Measurements from ENCODE around the gene ZFAND2B.
A peak's percentile ranks its signal among the peaks of the same experiment; 100 is the strongest.

Gene ZFAND2B

GRCh38 chr2:219206328-219207133, at the start of gene ZFAND2B:
TSS of gene ZFAND2B (plus strand) at chr2:219206782. CDS start at chr2:219206988, 206 bp downstream.
- H3K4me3 ChIP-seq (ENCODE audit: low read depth, low read length), result peak within 1 kb of the TSS; percentile 64
- DNase-seq (ENCODE audit: low read depth), result peak; percentile 67

GRCh38 chr2:219157396-219157795, 49.2 kb upstream of the ZFAND2B start:
- DNase-seq (ENCODE audit: low read depth), result no peak
- no peak overlapping the region for H3K4me3 ChIP-seq (ENCODE audit: low read depth, low read length)

GRCh38 chr2:219158025-219158424, 48.6 kb upstream of the ZFAND2B start:
- H3K4me3 ChIP-seq (ENCODE audit: low read depth, low read length), result no peak overlapping the region
- no peak for DNase-seq (ENCODE audit: low read depth)

GRCh38 chr2:219158586-219158985, 48.0 kb upstream of the ZFAND2B start:
- no peak overlapping the region for H3K4me3 ChIP-seq (ENCODE audit: low read depth, low read length)
- no peak for DNase-seq (ENCODE audit: low read depth)

- H3K4me3 ChIP-seq (ENCODE audit: low read depth, low read length), result peak overlapping the region; percentile 57
- DNase-seq (ENCODE audit: low read depth), result no peak
These were observed 46.8 kb upstream of the ZFAND2B start for GRCh38 chr2:219159771-219160185.

- DNase-seq (ENCODE audit: low read depth), result peak; percentile 77
- peak within 1 kb of the TSS; percentile 57 for H3K4me3 ChIP-seq (ENCODE audit: low read depth, low read length)
These were observed 46.2 kb upstream of the ZFAND2B start, which contains the start of gene NHEJ1 for GRCh38 chr2:219160186-219161017. TSS of gene NHEJ1 (minus strand) at chr2:219160815. CDS start at chr2:219158362, 2,453 bp downstream.

- H3K4me3 ChIP-seq (ENCODE audit: low read depth, low read length), result peak overlapping the region; percentile 57
- no peak for DNase-seq (ENCODE audit: low read depth)
These were observed 45.5 kb upstream of the ZFAND2B start for GRCh38 chr2:219161097-219161496.

- DNase-seq (ENCODE audit: low read depth), result no peak
These were observed 43.4 kb upstream of the ZFAND2B start for GRCh38 chr2:219163156-219163555.

GRCh38 chr2:219165058-219165911, 41.3 kb upstream of the ZFAND2B start:
- DNase-seq (ENCODE audit: low read depth), result no peak
- H3K4me3 ChIP-seq (ENCODE audit: low read depth, low read length), result no peak overlapping the region

More at GRCh38 chr2:219163156-219163555, 43.4 kb upstream of the ZFAND2B start:
- no peak overlapping the region for H3K4me3 ChIP-seq (ENCODE audit: low read depth, low read length)

GRCh38 chr2:219167997-219168396, 38.6 kb upstream of the ZFAND2B start:
- no peak for DNase-seq (ENCODE audit: low read depth)
- no peak overlapping the region for H3K4me3 ChIP-seq (ENCODE audit: low read depth, low read length)

- H3K4me3 ChIP-seq (ENCODE audit: low read depth, low read length), result no peak overlapping the region
- DNase-seq (ENCODE audit: low read depth), result no peak
These were observed 38.1 kb upstream of the ZFAND2B start for GRCh38 chr2:219168526-219168925.

GRCh38 chr2:219168932-219169331, 37.6 kb upstream of the ZFAND2B start:
- no peak overlapping the region for H3K4me3 ChIP-seq (ENCODE audit: low read depth, low read length)
- no peak for DNase-seq (ENCODE audit: low read depth)

GRCh38 chr2:219169930-219170654, 36.5 kb upstream of the ZFAND2B start, which contains the start of gene SLC23A3:
TSS of gene SLC23A3 (minus strand) at chr2:219170029. CDS start at chr2:219169984, 45 bp downstream.
- H3K4me3 ChIP-seq (ENCODE audit: low read depth, low read length), result no peak within 1 kb of the TSS
- no peak for DNase-seq (ENCODE audit: low read depth)

- peak; percentile 51 for DNase-seq (ENCODE audit: low read depth)
- H3K4me3 ChIP-seq (ENCODE audit: low read depth, low read length), result no peak overlapping the region
These were observed 35.3 kb upstream of the ZFAND2B start for GRCh38 chr2:219171231-219171651.

- no peak for DNase-seq (ENCODE audit: low read depth)
- H3K4me3 ChIP-seq (ENCODE audit: low read depth, low read length), result no peak overlapping the region
These were observed 34.1 kb upstream of the ZFAND2B start for GRCh38 chr2:219172231-219173154.

GRCh38 chr2:219173176-219173575, 33.4 kb upstream of the ZFAND2B start:
- DNase-seq (ENCODE audit: low read depth), result no peak
- no peak overlapping the region for H3K4me3 ChIP-seq (ENCODE audit: low read depth, low read length)

GRCh38 chr2:219174146-219174545, 32.4 kb upstream of the ZFAND2B start:
- no peak overlapping the region for H3K4me3 ChIP-seq (ENCODE audit: low read depth, low read length)
- DNase-seq (ENCODE audit: low read depth), result no peak

- H3K4me3 ChIP-seq (ENCODE audit: low read depth, low read length), result no peak overlapping the region
- DNase-seq (ENCODE audit: low read depth), result no peak
These were observed 31.8 kb upstream of the ZFAND2B start for GRCh38 chr2:219174801-219175200.
